MCF 10A (cell line): Measurements from ENCODE around the gene LRP1. TPM values are rescaled to one million over a fixed set of nuclear protein-coding genes. Genes with fewer than 3 reads are reported as not detected.
A peak's percentile ranks its signal among the peaks of the same experiment; 100 is the strongest.

ENCODE experiments used
- BruUV-seq: library from RNA; stranded (reverse); fragments of 400-500 nt; replicated peaks from 2 replicates; lab custom pipeline; 2021; lab: Mats Ljungman, UMichigan
- CTCF ChIA-PET: fragments of 300-600 bp; sonication (Branson Sonifier 250); formaldehyde crosslinking; extraction: SDS; loops from one replicate; lab custom pipeline; 2021; ENCODE audit warnings: antibody characterized with exemption, inconsistent platforms; lab: Yijun Ruan, JAX
- POLR2A ChIA-PET: fragments of 300-600, 350-650 bp; sonication (Branson Sonifier 250); formaldehyde crosslinking; extraction: SDS; loops from one replicate; lab custom pipeline; 2020; ENCODE audit warnings: antibody characterized with exemption, inconsistent platforms; lab: Yijun Ruan, JAX
- DNase-seq: peaks from one replicate; pipeline ENCODE4 v3.0.0-alpha.2; 2018; ENCODE audit not compliant: unreplicated experiment
- H3K27ac Mint-ChIP-seq: one replicate; pipeline ENCODE4 v1.8.0; 2022; ENCODE audit warnings: mild to moderate bottlenecking, low read depth, mixed read lengths; ENCODE audit not compliant: unreplicated experiment
- H3K27me3 Mint-ChIP-seq: one replicate; pipeline ENCODE4 v1.8.0; 2022; ENCODE audit warnings: mixed read lengths; ENCODE audit not compliant: insufficient read depth, unreplicated experiment
- H3K36me3 Mint-ChIP-seq: one replicate; pipeline ENCODE4 v1.8.0; 2022; ENCODE audit warnings: mild to moderate bottlenecking, moderate library complexity, mixed read lengths; ENCODE audit not compliant: insufficient read depth, unreplicated experiment
- H3K4me1 Mint-ChIP-seq: one replicate; pipeline ENCODE4 v1.8.0; 2022; ENCODE audit warnings: mixed read lengths; ENCODE audit not compliant: insufficient read depth, unreplicated experiment
- H3K4me3 Mint-ChIP-seq: one replicate; pipeline ENCODE4 v1.8.0; 2022; ENCODE audit warnings: mild to moderate bottlenecking, moderate library complexity, mixed read lengths; ENCODE audit not compliant: unreplicated experiment
- H3K9me3 Mint-ChIP-seq: one replicate; pipeline ENCODE4 v1.8.0; 2022; ENCODE audit warnings: mixed read lengths; ENCODE audit not compliant: unreplicated experiment
- intact Hi-C: fragments of 100-400 bp; cut with micrococcal nuclease; formaldehyde crosslinking; loops from 2 replicates; pipeline ENCODE4 v1.14.1; 2022
- total RNA-seq: library from RNA; stranded (reverse); gene quantifications from 2 replicates; pipeline ENCODE4 v1.2.3, GENCODE V29; 2022
- TF ChIP-seq, protein P1 (sequence below): fragments of 200-600 bp; IDR thresholded peaks from one replicate; pipeline ENCODE4 v1.8.0; 2022; ENCODE audit warnings: antibody characterized with exemption, mild to moderate bottlenecking; ENCODE audit not compliant: unreplicated experiment

LRP1 gene
- total RNA-seq, 1 experiment from 2014 or later = 18.9 TPM

DNA sequence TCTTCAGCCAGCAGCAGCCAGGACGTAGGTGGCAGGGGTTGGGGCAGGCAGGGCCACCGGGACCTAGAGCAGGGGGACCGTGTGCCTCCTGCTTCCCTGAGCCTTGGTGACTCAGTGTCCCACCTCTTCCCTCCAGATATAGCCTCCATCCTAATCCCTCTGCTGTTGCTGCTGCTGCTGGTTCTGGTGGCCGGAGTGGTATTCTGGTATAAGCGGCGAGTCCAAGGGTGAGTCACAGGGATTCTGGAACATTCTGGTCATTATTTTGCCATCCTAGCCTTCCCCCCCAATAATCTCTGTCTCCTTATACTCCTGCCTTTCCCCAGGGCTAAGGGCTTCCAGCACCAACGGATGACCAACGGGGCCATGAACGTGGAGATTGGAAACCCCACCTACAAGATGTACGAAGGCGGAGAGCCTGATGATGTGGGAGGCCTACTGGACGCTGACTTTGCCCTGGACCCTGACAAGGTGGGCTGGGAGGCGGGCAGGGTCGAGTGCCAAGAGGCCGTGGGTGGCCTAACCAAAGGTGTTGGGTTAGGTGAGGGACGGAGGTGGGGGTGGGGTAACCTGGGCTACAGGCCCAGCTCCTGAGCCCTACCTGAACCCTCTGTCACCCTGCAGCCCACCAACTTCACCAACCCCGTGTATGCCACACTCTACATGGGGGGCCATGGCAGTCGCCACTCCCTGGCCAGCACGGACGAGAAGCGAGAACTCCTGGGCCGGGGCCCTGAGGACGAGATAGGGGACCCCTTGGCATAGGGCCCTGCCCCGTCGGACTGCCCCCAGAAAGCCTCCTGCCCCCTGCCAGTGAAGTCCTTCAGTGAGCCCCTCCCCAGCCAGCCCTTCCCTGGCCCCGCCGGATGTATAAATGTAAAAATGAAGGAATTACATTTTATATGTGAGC is 83.8 kb downstream of the LRP1 start:
- intact Hi-C loops = loop anchor here (2.0 kb wide), 1 partner anchor 241 kb away; no protein-coding TSS in a partner anchor
- no peak overlapping the region for H3K4me3 Mint-ChIP-seq
- peaks cover 10% of the 10 kb centered on the region for H3K4me1 Mint-ChIP-seq
- ChIA-PET CTCF (interaction anchor here (0.7 to 9.4 kb wide), 5 partner anchors 15 to 152 kb away, joined by 3 to 188 read pairs (median 30); partner anchors contain the start of gene SHMT2), POLR2A (interaction anchor here (1.2 kb wide), 1 partner anchor 101 kb away, joined by 4 read pairs; the partner anchor contains the start of gene STAT6)
- TF ChIP-seq, protein P1, sequence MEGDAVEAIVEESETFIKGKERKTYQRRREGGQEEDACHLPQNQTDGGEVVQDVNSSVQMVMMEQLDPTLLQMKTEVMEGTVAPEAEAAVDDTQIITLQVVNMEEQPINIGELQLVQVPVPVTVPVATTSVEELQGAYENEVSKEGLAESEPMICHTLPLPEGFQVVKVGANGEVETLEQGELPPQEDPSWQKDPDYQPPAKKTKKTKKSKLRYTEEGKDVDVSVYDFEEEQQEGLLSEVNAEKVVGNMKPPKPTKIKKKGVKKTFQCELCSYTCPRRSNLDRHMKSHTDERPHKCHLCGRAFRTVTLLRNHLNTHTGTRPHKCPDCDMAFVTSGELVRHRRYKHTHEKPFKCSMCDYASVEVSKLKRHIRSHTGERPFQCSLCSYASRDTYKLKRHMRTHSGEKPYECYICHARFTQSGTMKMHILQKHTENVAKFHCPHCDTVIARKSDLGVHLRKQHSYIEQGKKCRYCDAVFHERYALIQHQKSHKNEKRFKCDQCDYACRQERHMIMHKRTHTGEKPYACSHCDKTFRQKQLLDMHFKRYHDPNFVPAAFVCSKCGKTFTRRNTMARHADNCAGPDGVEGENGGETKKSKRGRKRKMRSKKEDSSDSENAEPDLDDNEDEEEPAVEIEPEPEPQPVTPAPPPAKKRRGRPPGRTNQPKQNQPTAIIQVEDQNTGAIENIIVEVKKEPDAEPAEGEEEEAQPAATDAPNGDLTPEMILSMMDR = no peak
- no peak for DNase-seq
- peaks cover 21% of the 10 kb centered on the region for H3K27me3 Mint-ChIP-seq
- H3K27ac Mint-ChIP-seq = no peak overlapping the region
- no peaks in the 10 kb centered on the region for H3K9me3 Mint-ChIP-seq
- BruUV-seq = TSS peak; percentile 21
- H3K36me3 Mint-ChIP-seq = peaks cover 9% of the 10 kb centered on the region

DNA sequence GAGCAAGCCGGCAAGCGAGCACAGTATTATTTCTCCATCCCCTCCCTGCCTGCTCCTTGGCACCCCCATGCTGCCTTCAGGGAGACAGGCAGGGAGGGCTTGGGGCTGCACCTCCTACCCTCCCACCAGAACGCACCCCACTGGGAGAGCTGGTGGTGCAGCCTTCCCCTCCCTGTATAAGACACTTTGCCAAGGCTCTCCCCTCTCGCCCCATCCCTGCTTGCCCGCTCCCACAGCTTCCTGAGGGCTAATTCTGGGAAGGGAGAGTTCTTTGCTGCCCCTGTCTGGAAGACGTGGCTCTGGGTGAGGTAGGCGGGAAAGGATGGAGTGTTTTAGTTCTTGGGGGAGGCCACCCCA is 84.4 kb downstream of the LRP1 start:
- intact Hi-C loops = loop anchor here (1.0 to 2.0 kb wide), 3 partner anchors 27 to 240 kb away; no protein-coding TSS in a partner anchor
- H3K27me3 Mint-ChIP-seq = peaks cover 25% of the 10 kb centered on the region
- no TSS peak for BruUV-seq
- H3K4me3 Mint-ChIP-seq = no peak overlapping the region
- TF ChIP-seq, protein P1 = no peak
- H3K9me3 Mint-ChIP-seq = no peaks in the 10 kb centered on the region
- POLR2A ChIA-PET = interaction anchor here (0.7 to 2.4 kb wide), 6 partner anchors 17 to 101 kb away, joined by 3 to 9 read pairs (median 4); partner anchors contain the start of genes SHMT2 and STAT6
- no peak overlapping the region for H3K27ac Mint-ChIP-seq
- DNase-seq = no peak
- CTCF ChIA-PET = interaction anchor here (0.6 to 9.4 kb wide), 11 partner anchors 14 to 438 kb away, joined by 3 to 188 read pairs (median 6); partner anchors contain the start of gene SHMT2
- H3K4me1 Mint-ChIP-seq = peaks cover 15% of the 10 kb centered on the region
- H3K36me3 Mint-ChIP-seq = peaks cover 3% of the 10 kb centered on the region

DNA sequence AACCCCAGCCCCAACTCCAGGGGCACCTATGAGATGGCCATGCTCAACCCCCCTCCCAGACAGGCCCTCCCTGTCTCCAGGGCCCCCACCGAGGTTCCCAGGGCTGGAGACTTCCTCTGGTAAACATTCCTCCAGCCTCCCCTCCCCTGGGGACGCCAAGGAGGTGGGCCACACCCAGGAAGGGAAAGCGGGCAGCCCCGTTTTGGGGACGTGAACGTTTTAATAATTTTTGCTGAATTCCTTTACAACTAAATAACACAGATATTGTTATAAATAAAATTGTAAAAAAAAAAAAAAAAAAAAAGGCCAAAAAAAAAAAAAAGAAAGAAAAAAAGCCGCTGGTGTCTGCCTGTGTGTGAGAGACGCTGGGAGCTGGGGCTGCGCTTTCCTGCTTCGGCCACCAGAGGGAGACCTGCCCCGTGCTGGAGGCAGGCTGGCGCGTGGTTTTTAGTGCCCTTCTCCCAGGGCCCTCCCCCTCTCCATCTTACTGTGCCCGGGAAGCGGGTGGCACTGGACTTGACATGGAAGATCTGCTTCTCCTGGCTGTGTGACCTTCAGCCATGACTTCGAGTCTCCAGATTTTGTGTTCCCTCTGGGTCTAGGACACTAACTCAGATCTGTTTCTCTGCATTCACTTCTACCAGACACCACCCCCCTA is 84.9 kb downstream of the LRP1 start:
- no peak overlapping the region for H3K27ac Mint-ChIP-seq
- intact Hi-C loops = loop anchor here (1.0 to 2.0 kb wide), 3 partner anchors 26 to 240 kb away; no protein-coding TSS in a partner anchor
- BruUV-seq = no TSS peak
- peaks cover 30% of the 10 kb centered on the region for H3K27me3 Mint-ChIP-seq
- peaks cover 20% of the 10 kb centered on the region for H3K4me1 Mint-ChIP-seq
- POLR2A ChIA-PET = interaction anchor here (0.7 to 2.4 kb wide), 7 partner anchors 17 to 102 kb away, joined by 3 to 12 read pairs (median 5); partner anchors contain the start of genes SHMT2 and STAT6
- H3K36me3 Mint-ChIP-seq = no peaks in the 10 kb centered on the region
- CTCF ChIA-PET = interaction anchor here (0.5 to 9.4 kb wide), 31 partner anchors 10 to 508 kb away, joined by 3 to 188 read pairs (median 4); partner anchors contain the start of gene SHMT2
- H3K4me3 Mint-ChIP-seq = no peak overlapping the region
- TF ChIP-seq, protein P1 = peak; percentile 92
- peak; percentile 82 for DNase-seq
- no peaks in the 10 kb centered on the region for H3K9me3 Mint-ChIP-seq
